PC-9 (cell line): ENCODE results near the gene KLHDC9. TPM values are rescaled to one million over a fixed set of nuclear protein-coding genes. Genes with fewer than 3 reads are reported as not detected.

Experiments used
- BruUV-seq: library from RNA; stranded (reverse); fragments of 400-500 nt; replicated peaks from 2 replicates; lab custom pipeline; 2021; lab: Mats Ljungman, UMichigan
- CTCF ChIA-PET: fragments of 300-600 bp; sonication (Branson Sonifier 250); formaldehyde crosslinking; loops from one replicate; lab custom pipeline; 2022; ENCODE audit warnings: antibody characterized with exemption; lab: Charles Lee
- POLR2A ChIA-PET: fragments of 300-600 bp; sonication (Branson Sonifier 250); formaldehyde crosslinking; loops from one replicate; lab custom pipeline; 2022; ENCODE audit warnings: antibody characterized with exemption; ENCODE audit not compliant: unreplicated experiment; lab: Charles Lee
- DNase-seq, 2 experiments: peaks; one replicate each; pipeline versions ENCODE4 v3.0.0 to v3.0.0-alpha.2; 2015 to 2022; ENCODE audit warnings: mixed read lengths in 1 of 2
- H2AFZ ChIP-seq: fragments of 200-600 bp; sonication (generic); 2 replicates; pipeline ENCODE4 v1.8.1; 2017; ENCODE audit warnings: antibody characterized with exemption
- H3F3A ChIP-seq: fragments of 200-600 bp; sonication (generic); 2 replicates; pipeline ENCODE4 v1.8.1; 2017; ENCODE audit warnings: antibody characterized with exemption, mild to moderate bottlenecking, low read depth; ENCODE audit not compliant: insufficient read depth
- H3K27ac ChIP-seq: fragments of 200-600 bp; sonication (generic); 2 replicates; pipeline ENCODE4 v1.6.1; 2016; ENCODE audit warnings: mixed run types
- H3K27me3 ChIP-seq: fragments of 200-600 bp; sonication (generic); 2 replicates; pipeline ENCODE4 v1.6.1; 2016; ENCODE audit warnings: low read depth, mixed run types; ENCODE audit not compliant: insufficient read depth
- H3K36me3 ChIP-seq: fragments of 200-600 bp; sonication (generic); 2 replicates; pipeline ENCODE4 v1.6.1; 2016; ENCODE audit warnings: low read depth, mixed run types
- H3K4me1 ChIP-seq: fragments of 200-600 bp; sonication (generic); replicated peaks from 2 replicates; pipeline ENCODE4 v1.6.1; 2016; ENCODE audit warnings: mixed run types; ENCODE audit not compliant: insufficient read depth
- H3K4me2 ChIP-seq: fragments of 200-600 bp; sonication (generic); 2 replicates; pipeline ENCODE4 v1.6.1; 2017; ENCODE audit warnings: mixed run types
- H3K4me3 ChIP-seq: fragments of 200-600 bp; sonication (generic); 2 replicates; pipeline ENCODE4 v1.6.1; 2016; ENCODE audit warnings: mixed run types
- H3K79me2 ChIP-seq: fragments of 200-600 bp; sonication (generic); 2 replicates; pipeline ENCODE4 v1.6.1; 2017; ENCODE audit warnings: low read depth, mixed run types
- H3K9me2 ChIP-seq: fragments of 200-600 bp; sonication (generic); 2 replicates; pipeline ENCODE4 v1.8.1; 2017; ENCODE audit warnings: mild to moderate bottlenecking; ENCODE audit not compliant: insufficient read depth
- H3K9me3 ChIP-seq: fragments of 200-600 bp; sonication (generic); 2 replicates; pipeline ENCODE4 v1.8.1; 2016; ENCODE audit warnings: low read depth; ENCODE audit not compliant: insufficient read depth
- H4K20me1 ChIP-seq: fragments of 200-600 bp; sonication (generic); 2 replicates; pipeline ENCODE4 v1.8.1; 2017; ENCODE audit not compliant: insufficient read depth
- EZH2 ChIP-seq: fragments of 200-600 bp; sonication (generic); IDR thresholded peaks from 2 replicates; pipeline ENCODE4 v1.8.0; 2017; ENCODE audit warnings: antibody characterized with exemption, low read depth
- intact Hi-C: fragments of 100-400 bp; cut with micrococcal nuclease; formaldehyde crosslinking; loops from one replicate; pipeline ENCODE4 v1.10.0; 2022; ENCODE audit not compliant: unreplicated experiment
- total RNA-seq: library from RNA; stranded (reverse); gene quantifications from 2 replicates; pipeline ENCODE4 v1.2.3, GENCODE V29; 2021
- TF ChIP-seq, protein P1 (sequence below): fragments of 200-600 bp; sonication (generic); conservative IDR thresholded peaks from 2 replicates; pipeline ENCODE4 v1.6.1; 2017; ENCODE audit warnings: mixed run types, antibody characterized with exemption, mild to moderate bottlenecking, moderate library complexity

Gene KLHDC9
- total RNA-seq, 1 experiment from 2014 or later: 5.6 TPM

DNA sequence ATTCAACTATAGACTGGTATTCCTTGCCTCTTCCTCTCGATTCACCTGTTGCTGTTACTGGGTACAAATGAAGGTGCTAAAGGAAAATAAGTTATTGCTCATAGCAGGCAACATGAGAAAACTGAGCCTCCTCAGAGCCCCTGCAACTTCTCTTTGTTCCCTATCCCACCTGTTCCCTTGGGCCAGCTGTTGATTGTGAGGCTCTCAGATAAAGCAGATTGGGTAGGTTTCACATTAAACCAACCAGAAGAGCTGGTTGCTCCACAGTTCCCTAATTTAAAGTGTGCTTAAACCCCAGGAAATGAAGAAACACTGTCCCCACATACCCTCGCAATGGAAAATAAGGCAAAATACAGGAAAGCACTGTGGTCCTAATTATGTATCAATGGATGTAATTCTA, 29.5 kb downstream of the KLHDC9 start:
- H3K4me2 ChIP-seq: no peak overlapping the region
- POLR2A ChIA-PET: interaction anchor here (0.6 kb wide), 1 partner anchor 107 kb away, joined by 3 read pairs; the partner anchor contains the start of gene F11R
- H3K27me3 ChIP-seq: no peaks in the 10 kb centered on the region
- 0 out of 2 replicates have a peak, but pooled peaks cover 18% of the 10 kb centered on the region for H3K36me3 ChIP-seq
- no peaks in the 10 kb centered on the region for H3K9me2 ChIP-seq
- no peak overlapping the region for H3K4me3 ChIP-seq
- peaks cover 9% of the 10 kb centered on the region; the same call in 1 of the 2 replicates for H3K4me1 ChIP-seq
- no peak overlapping the region for H2AFZ ChIP-seq
- no peaks in the 10 kb centered on the region; the same call in 1 of the 2 replicates for H4K20me1 ChIP-seq
- peaks cover 28% of the 10 kb centered on the region for H3F3A ChIP-seq
- no peak for DNase-seq
- H3K27ac ChIP-seq: no peak overlapping the region
- TF ChIP-seq, protein P1, sequence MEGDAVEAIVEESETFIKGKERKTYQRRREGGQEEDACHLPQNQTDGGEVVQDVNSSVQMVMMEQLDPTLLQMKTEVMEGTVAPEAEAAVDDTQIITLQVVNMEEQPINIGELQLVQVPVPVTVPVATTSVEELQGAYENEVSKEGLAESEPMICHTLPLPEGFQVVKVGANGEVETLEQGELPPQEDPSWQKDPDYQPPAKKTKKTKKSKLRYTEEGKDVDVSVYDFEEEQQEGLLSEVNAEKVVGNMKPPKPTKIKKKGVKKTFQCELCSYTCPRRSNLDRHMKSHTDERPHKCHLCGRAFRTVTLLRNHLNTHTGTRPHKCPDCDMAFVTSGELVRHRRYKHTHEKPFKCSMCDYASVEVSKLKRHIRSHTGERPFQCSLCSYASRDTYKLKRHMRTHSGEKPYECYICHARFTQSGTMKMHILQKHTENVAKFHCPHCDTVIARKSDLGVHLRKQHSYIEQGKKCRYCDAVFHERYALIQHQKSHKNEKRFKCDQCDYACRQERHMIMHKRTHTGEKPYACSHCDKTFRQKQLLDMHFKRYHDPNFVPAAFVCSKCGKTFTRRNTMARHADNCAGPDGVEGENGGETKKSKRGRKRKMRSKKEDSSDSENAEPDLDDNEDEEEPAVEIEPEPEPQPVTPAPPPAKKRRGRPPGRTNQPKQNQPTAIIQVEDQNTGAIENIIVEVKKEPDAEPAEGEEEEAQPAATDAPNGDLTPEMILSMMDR: no peak
- TF ChIP-seq EZH2: no peak
- intact Hi-C loops: no loop called here
- peaks cover 17% of the 10 kb centered on the region for H3K79me2 ChIP-seq
- CTCF ChIA-PET: no interaction called here
- H3K9me3 ChIP-seq: no peaks in the 10 kb centered on the region
- BruUV-seq: no TSS peak

DNA sequence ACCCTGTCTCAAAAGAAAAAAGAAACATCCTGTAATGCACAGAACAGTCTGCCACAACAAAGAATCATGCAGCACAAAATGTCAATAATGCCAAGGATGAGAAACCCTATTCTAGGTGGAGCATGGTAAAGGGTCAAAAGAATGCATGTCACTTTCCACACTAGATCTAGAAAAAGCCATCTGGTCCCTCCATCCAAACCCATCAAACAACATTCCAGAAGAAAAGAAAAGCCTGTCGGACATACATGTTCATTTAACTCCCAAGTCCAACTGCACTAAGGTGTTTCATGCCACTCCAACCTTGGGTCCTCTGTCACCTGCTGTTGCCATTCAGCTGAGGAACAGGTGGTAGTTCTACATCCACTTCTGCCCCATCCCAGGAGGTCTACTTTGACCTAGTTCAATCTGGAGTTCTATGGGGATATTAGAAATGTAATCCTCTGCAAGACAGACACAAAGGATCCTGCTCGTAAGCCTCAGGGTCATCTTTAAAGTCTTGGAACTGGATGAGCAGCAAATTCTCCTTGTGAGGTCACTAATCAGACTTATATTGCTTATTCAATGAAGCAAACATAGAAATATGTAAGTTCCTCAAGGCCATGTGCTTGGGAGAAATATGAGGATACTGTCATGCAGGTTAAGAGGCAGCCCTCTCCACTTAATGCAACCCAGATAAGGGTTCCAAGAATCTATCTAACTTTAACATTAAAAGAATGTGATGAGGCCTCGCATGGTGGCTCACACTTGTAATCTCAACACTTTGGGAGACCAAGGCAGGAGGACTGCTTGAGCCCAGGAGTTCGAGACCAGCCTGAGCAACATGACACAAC, 30.6 kb downstream of the KLHDC9 start:
- Histone ChIP-seq H3K27me3 (no peaks in the 10 kb centered on the region), H3F3A (peaks cover 38% of the 10 kb centered on the region), H3K4me2 (no peak overlapping the region), H3K9me2 (no peaks in the 10 kb centered on the region), H4K20me1 (no peaks in the 10 kb centered on the region; the same call in 1 of the 2 replicates), H3K27ac (no peak overlapping the region), H3K4me1 (peaks cover 9% of the 10 kb centered on the region; the same call in 1 of the 2 replicates), H3K4me3 (no peak overlapping the region), H3K9me3 (no peaks in the 10 kb centered on the region), H3K79me2 (peaks cover 22% of the 10 kb centered on the region), H2AFZ (no peak overlapping the region), H3K36me3 (0 out of 2 replicates have a peak, but pooled peaks cover 18% of the 10 kb centered on the region)
- BruUV-seq: no TSS peak
- no peak for DNase-seq
- ChIA-PET CTCF (interaction anchor here (0.6 kb wide), 1 partner anchor 170 kb away, joined by 3 read pairs; no protein-coding TSS in a partner anchor), POLR2A (no interaction called here)
- TF ChIP-seq, protein P1: no peak
- no peak for TF ChIP-seq EZH2
- intact Hi-C loops: no loop called here

DNA sequence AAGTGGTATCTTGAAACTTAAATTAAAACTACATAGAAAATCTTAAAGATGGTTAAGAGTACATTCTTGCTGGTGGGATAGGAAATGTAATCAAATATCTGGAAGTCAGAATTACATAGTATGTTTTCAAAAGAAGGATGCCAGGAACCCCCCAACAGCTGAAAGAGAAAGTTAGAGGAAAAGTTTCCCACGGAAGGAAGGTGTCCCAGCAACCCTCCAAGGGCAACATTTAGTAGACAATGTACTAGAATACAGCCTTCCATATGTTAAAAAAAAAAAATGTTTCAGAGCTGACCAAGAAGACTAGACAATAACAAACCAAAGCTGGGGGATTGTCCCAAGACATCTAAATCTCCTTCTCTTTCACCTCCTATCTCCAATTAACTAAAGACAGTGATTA, 32.1 kb downstream of the KLHDC9 start:
- peaks cover 21% of the 10 kb centered on the region for H3K4me1 ChIP-seq
- H3K27me3 ChIP-seq: no peaks in the 10 kb centered on the region
- H3K27ac ChIP-seq: no peak overlapping the region
- H3K36me3 ChIP-seq: 0 out of 2 replicates have a peak, but pooled peaks cover 18% of the 10 kb centered on the region
- no TSS peak for BruUV-seq
- intact Hi-C loops: loop anchor here (10.0 kb wide), 1 partner anchor 135 kb away; no protein-coding TSS in a partner anchor
- no peak overlapping the region for H2AFZ ChIP-seq
- no peak overlapping the region for H3K4me3 ChIP-seq
- ChIA-PET CTCF (interaction anchor here (0.6 kb wide), 1 partner anchor 634 kb away, joined by 8 read pairs; no protein-coding TSS in a partner anchor), POLR2A (no interaction called here)
- TF ChIP-seq EZH2: no peak
- TF ChIP-seq, protein P1: no peak
- no peaks in the 10 kb centered on the region for H3K9me2 ChIP-seq
- no peak overlapping the region; the same call in 1 of the 2 replicates for H3K4me2 ChIP-seq
- peaks cover 52% of the 10 kb centered on the region for H3F3A ChIP-seq
- no peak for DNase-seq
- no peaks in the 10 kb centered on the region for H3K9me3 ChIP-seq
- peaks cover 37% of the 10 kb centered on the region for H3K79me2 ChIP-seq
- no peaks in the 10 kb centered on the region; the same call in 1 of the 2 replicates for H4K20me1 ChIP-seq
